NCI-H2107 treated with DMSO at 0.1 percent for 48 hours (cell line): ENCODE data around the gene ZFYVE19.
A peak's percentile ranks its signal among the peaks of the same experiment; 100 is the strongest.

Experiments
- DNase-seq: peaks from one replicate; lab custom pipeline; 2025; ENCODE audit not compliant: unreplicated experiment; lab: John Stamatoyannopoulos, UW

The ZFYVE19 gene

GRCh38 chr15:40812721-40813425 is 6.0 kb downstream of the ZFYVE19 start:
- DNase-seq: no peak

- DNase-seq: no peak
Observed at GRCh38 chr15:40815042-40815698, 8.3 kb downstream of the ZFYVE19 start.

GRCh38 chr15:40819048-40819447 is 12.2 kb downstream of the ZFYVE19 start:
- DNase-seq: no peak

DNA sequence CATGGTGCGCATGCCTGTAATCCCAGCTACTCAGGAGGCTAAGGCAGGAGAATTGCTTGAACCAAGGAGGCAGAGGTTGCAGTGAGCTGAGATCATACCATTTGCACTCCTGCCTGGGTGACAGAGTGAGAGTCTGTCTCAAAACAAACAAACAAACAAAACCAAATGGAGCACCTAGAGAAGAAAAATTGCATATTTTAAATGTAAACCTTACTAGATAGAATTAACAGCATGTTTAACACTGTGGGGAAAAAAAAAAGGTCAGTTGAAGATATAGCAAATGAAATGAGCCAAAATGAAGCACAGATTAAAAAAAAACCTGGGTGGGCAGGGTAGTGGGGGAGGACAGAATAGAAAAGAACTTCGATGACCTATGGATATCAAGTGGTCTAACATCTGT is 14.3 kb downstream of the ZFYVE19 start:
- DNase-seq: no peak

- no peak for DNase-seq
Observed at GRCh38 chr15:40823572-40824343, 16.9 kb downstream of the ZFYVE19 start.

GRCh38 chr15:40825661-40826422 is 19.0 kb downstream of the ZFYVE19 start:
- DNase-seq: no peak

GRCh38 chr15:40826423-40827075 is 19.7 kb downstream of the ZFYVE19 start:
- DNase-seq: no peak

- DNase-seq: no peak
Observed at GRCh38 chr15:40828447-40829036, 21.7 kb downstream of the ZFYVE19 start, which contains the start of gene PPP1R14D. PPP1R14D (minus strand) TSS chr15:40828708; CDS start chr15:40828641, 67 bp downstream.

DNA sequence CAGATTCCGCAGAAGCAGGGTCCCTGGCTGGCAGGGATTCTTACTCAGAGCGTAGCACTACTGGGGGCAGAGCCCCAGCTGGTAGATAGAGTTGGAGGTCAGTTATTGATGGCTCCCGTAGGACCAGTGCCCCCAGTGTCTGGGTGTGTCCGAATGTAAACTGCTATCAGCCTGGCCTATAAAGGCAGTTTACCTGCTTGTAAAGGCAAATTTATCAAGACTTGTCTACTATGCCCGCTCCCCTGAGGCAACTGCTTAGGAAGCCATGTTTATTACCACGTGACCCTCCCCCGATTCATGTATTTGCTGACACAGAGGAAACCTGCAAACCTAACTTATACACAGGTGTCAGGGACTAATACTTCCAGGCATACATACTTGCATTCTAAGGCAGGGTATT is 22.2 kb downstream of the ZFYVE19 start:
- no peak for DNase-seq

DNA sequence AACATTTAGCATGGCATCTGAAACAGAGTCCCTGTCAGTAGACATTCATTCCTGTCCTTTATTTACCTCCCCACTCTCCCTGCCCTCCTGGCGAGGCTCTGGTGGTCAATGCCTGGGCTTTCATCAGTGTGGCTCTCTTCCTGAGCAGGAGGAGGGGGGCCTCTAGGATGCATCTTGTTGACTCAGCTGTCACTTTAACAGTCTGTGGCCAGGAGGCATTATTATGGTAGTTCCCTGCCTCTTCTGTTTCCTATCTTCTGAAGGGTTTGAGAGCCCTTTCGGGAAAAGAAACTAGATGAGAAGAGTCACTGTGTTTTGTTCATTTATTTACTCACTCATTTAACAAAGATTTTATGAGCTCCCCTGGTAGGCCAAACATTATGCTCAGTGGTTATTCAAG is 24.0 kb downstream of the ZFYVE19 start:
- DNase-seq: peak; percentile 82

DNA sequence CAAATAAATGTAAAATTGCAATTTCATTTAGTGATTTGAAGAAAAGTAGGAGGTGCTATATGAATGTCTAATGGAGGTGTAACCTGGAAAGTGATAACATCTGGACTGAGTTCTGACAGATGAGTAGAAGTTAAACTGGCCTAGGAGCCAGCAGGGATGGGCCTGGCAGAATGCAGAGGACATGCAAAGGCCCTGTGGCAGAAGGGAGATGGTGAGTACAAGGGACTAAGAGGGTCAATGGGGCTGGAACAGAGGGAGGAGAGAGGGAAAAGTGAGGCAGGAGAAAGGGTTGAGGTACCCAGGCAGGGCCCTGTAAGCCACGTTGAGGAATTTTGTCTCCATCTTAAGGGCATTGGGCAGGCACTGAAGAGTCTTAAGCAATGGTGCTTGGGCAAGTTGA is 25.0 kb downstream of the ZFYVE19 start:
- no peak for DNase-seq

DNA sequence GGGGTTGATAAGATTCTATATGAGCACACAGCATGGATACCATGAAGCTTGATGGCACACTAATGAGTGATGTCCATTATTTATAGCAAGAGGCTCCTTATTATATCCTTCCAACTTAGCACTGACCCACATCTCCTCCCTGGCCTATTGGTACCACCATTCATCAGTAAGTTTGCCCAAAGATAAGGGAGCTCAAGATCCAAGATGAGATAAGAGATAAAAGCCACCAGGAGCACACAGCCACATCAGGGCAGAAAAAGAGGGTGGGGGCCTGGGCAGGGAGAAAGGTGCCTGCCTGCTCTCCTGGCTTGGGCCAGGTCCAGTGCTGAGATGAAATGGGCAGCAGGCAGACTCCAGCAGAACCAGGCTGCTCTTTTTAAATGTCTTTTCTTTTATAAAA is 26.0 kb downstream of the ZFYVE19 start:
- DNase-seq: no peak

DNA sequence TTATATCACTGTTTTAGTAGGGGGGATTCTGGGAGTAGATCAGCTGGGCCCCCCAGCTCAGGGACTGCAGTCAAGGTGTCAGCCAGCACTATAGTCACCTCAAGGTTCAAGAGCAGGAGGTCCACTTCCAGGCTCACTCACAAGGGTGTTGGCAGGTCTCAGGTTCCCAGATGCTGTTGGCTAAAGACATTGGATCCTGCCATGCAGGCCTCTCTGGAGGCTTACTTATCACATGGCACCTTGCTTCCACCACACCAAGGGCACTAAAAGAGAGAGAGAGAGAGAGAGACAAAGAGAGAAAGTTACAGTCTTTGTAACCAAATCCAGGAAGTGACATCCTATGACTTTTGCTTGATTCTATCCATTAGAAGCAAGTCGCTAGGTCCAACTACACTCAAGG is 29.1 kb downstream of the ZFYVE19 start:
- no peak for DNase-seq

- DNase-seq: no peak
Observed at GRCh38 chr15:40838756-40839155, 31.9 kb downstream of the ZFYVE19 start.

GRCh38 chr15:40841741-40842140 is 34.9 kb downstream of the ZFYVE19 start:
- no peak for DNase-seq

DNA sequence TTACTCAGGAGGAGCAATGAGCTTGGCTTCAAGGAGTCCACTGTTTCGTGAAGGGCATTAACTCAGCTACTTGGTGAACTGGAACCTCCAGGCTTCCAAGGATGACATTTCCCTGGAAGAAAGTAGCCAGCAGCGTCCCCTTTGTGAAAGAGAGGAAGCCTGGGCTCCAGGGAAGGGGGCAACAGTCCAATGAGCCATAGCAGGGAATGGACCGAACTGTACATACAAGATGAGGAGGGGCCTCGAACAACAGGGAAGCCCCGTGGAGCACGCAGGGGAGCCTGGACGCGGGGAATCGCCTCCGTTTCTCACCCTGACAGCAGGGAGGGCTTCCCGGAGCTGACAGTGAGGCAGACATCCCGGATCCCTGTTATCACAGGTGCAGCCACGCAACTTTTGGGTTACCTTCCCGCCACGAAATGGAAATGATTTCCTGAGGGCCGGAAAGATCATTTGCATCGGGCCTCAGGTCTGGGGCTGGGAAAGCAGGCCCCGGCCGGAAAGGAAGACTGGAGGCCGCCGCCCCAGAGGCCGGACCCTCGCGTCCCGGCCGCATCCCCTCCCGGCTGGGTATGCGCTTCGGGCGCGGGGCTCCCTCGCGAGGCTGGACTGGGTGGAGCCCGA is 36.5 kb downstream of the ZFYVE19 start:
- DNase-seq: no peak

- no peak for DNase-seq
Observed at GRCh38 chr15:40843885-40844695, 37.2 kb downstream of the ZFYVE19 start, which contains the start of gene SPINT1. SPINT1 (plus strand) TSS chr15:40844048; CDS start chr15:40844555, 507 bp downstream.

GRCh38 chr15:40844696-40845030 is 37.8 kb downstream of the ZFYVE19 start:
- no peak for DNase-seq

- no peak for DNase-seq
Observed at GRCh38 chr15:40845036-40845435, 38.1 kb downstream of the ZFYVE19 start.
